ENCODE results near the gene TMPRSS5.

DNA sequence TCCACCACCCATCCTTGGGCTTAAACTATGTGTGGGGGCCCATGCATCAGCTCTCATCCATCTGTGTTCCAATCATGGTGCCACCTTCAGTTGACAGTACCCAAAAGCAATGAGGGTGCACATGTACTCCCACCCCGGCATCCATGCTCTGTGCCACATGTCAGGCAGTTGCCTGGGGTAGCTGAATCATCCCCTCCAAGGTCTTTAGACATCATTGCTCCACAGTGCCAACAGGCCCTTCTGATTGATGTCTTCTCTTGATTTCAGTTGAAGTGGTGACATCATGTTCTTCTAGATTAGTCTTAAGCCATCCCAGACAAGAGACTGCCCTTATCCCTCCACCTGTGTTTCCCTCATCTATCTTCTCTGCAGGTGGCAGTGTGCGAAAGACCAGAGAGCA lies 42.5 kb downstream of the TMPRSS5 start:
- TF ChIP-seq CTCF (IDR thresholded peaks at IDR 0.05) (no peak), POLR2A (IDR thresholded peaks at IDR 0.05) (no peak), POLR2AphosphoS5 (IDR thresholded peaks at IDR 0.05) (no peak), EP300 (IDR thresholded peaks at IDR 0.05) (no peak)

All from suprapubic skin (tissue), 4 donors.